ENCODE results near the gene TSPAN32. TPM values are rescaled to one million over a fixed set of nuclear protein-coding genes. Genes with fewer than 3 reads are reported as not detected.

Gene TSPAN32
- total RNA-seq, 2 donors from 2014 or later = not detected

GRCh38 chr11:2293531-2293971 lies 8.3 kb upstream of the TSPAN32 start:
- H3K4me3 Mint-ChIP-seq = no peak overlapping the region
- H3K27ac ChIP-seq (ENCODE audit: low read depth, low read length) = no peak overlapping the region
- WGBS, 2 experiments (ENCODE audit: insufficient coverage in 1 of 2, insufficient read length in 1 of 2) = 86 to 91% methylated on average over 15 to 20 of the region's 20 CpGs
- no peaks in the 10 kb centered on the region for H3K9me3 Mint-ChIP-seq
- H3K4me1 Mint-ChIP-seq = no peaks in the 10 kb centered on the region
- no peak overlapping the region for H3K4me3 ChIP-seq (ENCODE audit: low read length)
- no peaks in the 10 kb centered on the region for H3K36me3 ChIP-seq (ENCODE audit: control insufficient read depth, insufficient read depth, low read length)
- H3K4me1 ChIP-seq (ENCODE audit: control insufficient read depth, insufficient read depth, low read length) = no peaks in the 10 kb centered on the region
- no peak for TF ChIP-seq CTCF (conservative IDR thresholded peaks at IDR 0.05)
- no peaks in the 10 kb centered on the region for H3K9me3 ChIP-seq (ENCODE audit: control insufficient read depth, low read length)
- H3K27ac Mint-ChIP-seq = no peak overlapping the region
- peaks cover 6% of the 10 kb centered on the region for H3K27me3 ChIP-seq (ENCODE audit: control insufficient read depth, insufficient read depth, low read length, poor library complexity, severe bottlenecking)
- no peak overlapping the region for H3K9ac ChIP-seq (ENCODE audit: extremely low read depth, low read length, poor library complexity, severe bottlenecking)
- no peaks in the 10 kb centered on the region for H3K36me3 Mint-ChIP-seq (ENCODE audit: low read depth)
- peaks cover 32% of the 10 kb centered on the region for H3K27me3 Mint-ChIP-seq (ENCODE audit: insufficient read depth)
- no peak for DNase-seq

GRCh38 chr11:2293984-2294925 lies 7.6 kb upstream of the TSPAN32 start:
- Histone ChIP-seq H3K36me3 (ENCODE audit: control insufficient read depth, insufficient read depth, low read length) (no peaks in the 10 kb centered on the region), H3K27ac (ENCODE audit: low read depth, low read length) (no peak overlapping the region), H3K9ac (ENCODE audit: extremely low read depth, low read length, poor library complexity, severe bottlenecking) (no peak overlapping the region), H3K4me3 (ENCODE audit: low read length) (no peak overlapping the region), H3K4me1 (ENCODE audit: control insufficient read depth, insufficient read depth, low read length) (no peaks in the 10 kb centered on the region), H3K27me3 (ENCODE audit: control insufficient read depth, insufficient read depth, low read length, poor library complexity, severe bottlenecking) (peaks cover 6% of the 10 kb centered on the region), H3K9me3 (ENCODE audit: control insufficient read depth, low read length) (no peaks in the 10 kb centered on the region)
- no peak overlapping the region for H3K27ac Mint-ChIP-seq
- H3K9me3 Mint-ChIP-seq = no peaks in the 10 kb centered on the region
- peak; percentile 36 for TF ChIP-seq CTCF (conservative IDR thresholded peaks at IDR 0.05)
- H3K27me3 Mint-ChIP-seq (ENCODE audit: insufficient read depth) = peaks cover 27% of the 10 kb centered on the region
- peak; percentile 62 for DNase-seq
- H3K4me1 Mint-ChIP-seq = no peaks in the 10 kb centered on the region
- H3K36me3 Mint-ChIP-seq (ENCODE audit: low read depth) = no peaks in the 10 kb centered on the region
- 89 to 91% methylated on average over 13 to 27 of the region's 27 CpGs for WGBS, 2 experiments (ENCODE audit: insufficient coverage in 1 of 2, insufficient read length in 1 of 2)
- H3K4me3 Mint-ChIP-seq = no peak overlapping the region

- Mint-ChIP-seq H3K27me3 (ENCODE audit: insufficient read depth) (peaks cover 21% of the 10 kb centered on the region), H3K4me3 (no peak overlapping the region), H3K27ac (no peak overlapping the region), H3K36me3 (ENCODE audit: low read depth) (no peaks in the 10 kb centered on the region), H3K9me3 (no peaks in the 10 kb centered on the region), H3K4me1 (no peaks in the 10 kb centered on the region)
- Histone ChIP-seq H3K9ac (ENCODE audit: extremely low read depth, low read length, poor library complexity, severe bottlenecking) (no peak overlapping the region), H3K36me3 (ENCODE audit: control insufficient read depth, insufficient read depth, low read length) (no peaks in the 10 kb centered on the region), H3K27ac (ENCODE audit: low read depth, low read length) (no peak overlapping the region), H3K4me1 (ENCODE audit: control insufficient read depth, insufficient read depth, low read length) (no peaks in the 10 kb centered on the region), H3K4me3 (ENCODE audit: low read length) (no peak overlapping the region), H3K27me3 (ENCODE audit: control insufficient read depth, insufficient read depth, low read length, poor library complexity, severe bottlenecking) (peaks cover 6% of the 10 kb centered on the region), H3K9me3 (ENCODE audit: control insufficient read depth, low read length) (no peaks in the 10 kb centered on the region)
- 91 to 93% methylated on average over 8 of the region's 8 CpGs for WGBS, 2 experiments (ENCODE audit: insufficient coverage in 1 of 2, insufficient read length in 1 of 2)
- peak; percentile 34 for DNase-seq
- no peak for TF ChIP-seq CTCF (conservative IDR thresholded peaks at IDR 0.05)
These were observed 6.9 kb upstream of the TSPAN32 start for GRCh38 chr11:2294926-2295290.
